Stimulated activated effector memory CD8-positive, alpha-beta T cell treated with anti-CD3 and anti-CD28 coated beads, Interleukin-12 subunit alpha, Interleukin-12 subunit beta, amount 100 ng/mL, for 72 hours (primary cell): ENCODE measurements around the gene CDRT15L2.
A peak's percentile ranks its signal among the peaks of the same experiment; 100 is the strongest.
"Not testable (repeated sequence)": the region's sequence is repeated elsewhere in the genome, so short reads cannot be mapped to it uniquely, and the experiment has no call there.

Source experiments
- ATAC-seq: fragments of 150-1000 bp; cut with Tn5 transposase; 2 replicates; pipeline ENCODE4 v1.10.0; 2021
- DNase-seq, 2 donors: peaks; one replicate each; pipeline ENCODE4 v3.0.0; 2021 to 2022; ENCODE audit warnings: low spot score in 2 of 2
- H3K27ac Mint-ChIP-seq: one replicate; pipeline ENCODE4 v1.8.0; 2022; ENCODE audit warnings: mild to moderate bottlenecking, mixed read lengths
- H3K36me3 Mint-ChIP-seq: one replicate; pipeline ENCODE4 v1.8.0; 2022; ENCODE audit warnings: mild to moderate bottlenecking, mixed read lengths
- H3K4me1 Mint-ChIP-seq: one replicate; pipeline ENCODE4 v1.8.0; 2022; ENCODE audit warnings: mixed read lengths
- H3K4me3 Mint-ChIP-seq: one replicate; pipeline ENCODE4 v1.8.0; 2022; ENCODE audit warnings: mild to moderate bottlenecking, mixed read lengths
- H3K9me3 Mint-ChIP-seq: one replicate; pipeline ENCODE4 v1.8.0; 2022; ENCODE audit warnings: mixed read lengths

The CDRT15L2 gene

GRCh38 chr17:20565245-20565644 lies 14.3 kb upstream of the CDRT15L2 start:
- H3K4me1 Mint-ChIP-seq, H3K36me3 Mint-ChIP-seq, DNase-seq, ATAC-seq, H3K4me3 Mint-ChIP-seq, H3K9me3 Mint-ChIP-seq, H3K27ac Mint-ChIP-seq: not testable (repeated sequence)

- H3K27ac Mint-ChIP-seq: no peak overlapping the region
- ATAC-seq (no peak), DNase-seq (no peak)
- H3K4me1 Mint-ChIP-seq: no peaks in the 10 kb centered on the region
- H3K4me3 Mint-ChIP-seq: no peak overlapping the region
- H3K9me3 Mint-ChIP-seq: no peaks in the 10 kb centered on the region
- no peaks in the 10 kb centered on the region for H3K36me3 Mint-ChIP-seq
These were observed 13.8 kb upstream of the CDRT15L2 start for GRCh38 chr17:20565711-20566110.

GRCh38 chr17:20566736-20567135 lies 12.8 kb upstream of the CDRT15L2 start:
- not testable (repeated sequence) for H3K36me3 Mint-ChIP-seq, H3K27ac Mint-ChIP-seq, ATAC-seq, H3K4me3 Mint-ChIP-seq, H3K9me3 Mint-ChIP-seq, DNase-seq, H3K4me1 Mint-ChIP-seq

- not testable (repeated sequence) for H3K9me3 Mint-ChIP-seq, DNase-seq, ATAC-seq, H3K4me1 Mint-ChIP-seq, H3K36me3 Mint-ChIP-seq, H3K27ac Mint-ChIP-seq, H3K4me3 Mint-ChIP-seq
These were observed 12.1 kb upstream of the CDRT15L2 start for GRCh38 chr17:20567421-20567820.

GRCh38 chr17:20568604-20569003 lies 10.9 kb upstream of the CDRT15L2 start:
- not testable (repeated sequence) for H3K36me3 Mint-ChIP-seq, H3K9me3 Mint-ChIP-seq, DNase-seq, H3K27ac Mint-ChIP-seq, H3K4me3 Mint-ChIP-seq, H3K4me1 Mint-ChIP-seq
- peak; percentile 9 for ATAC-seq

GRCh38 chr17:20571653-20572052 lies 7.9 kb upstream of the CDRT15L2 start:
- not testable (repeated sequence) for H3K4me1 Mint-ChIP-seq, H3K4me3 Mint-ChIP-seq, H3K36me3 Mint-ChIP-seq, H3K27ac Mint-ChIP-seq, DNase-seq, ATAC-seq, H3K9me3 Mint-ChIP-seq

GRCh38 chr17:20573216-20573615 lies 6.3 kb upstream of the CDRT15L2 start:
- H3K4me3 Mint-ChIP-seq, H3K27ac Mint-ChIP-seq, ATAC-seq, H3K4me1 Mint-ChIP-seq, H3K9me3 Mint-ChIP-seq, DNase-seq, H3K36me3 Mint-ChIP-seq: not testable (repeated sequence)

GRCh38 chr17:20575071-20575470 lies 4.5 kb upstream of the CDRT15L2 start:
- H3K4me1 Mint-ChIP-seq, H3K27ac Mint-ChIP-seq, H3K4me3 Mint-ChIP-seq, H3K9me3 Mint-ChIP-seq, H3K36me3 Mint-ChIP-seq, ATAC-seq, DNase-seq: not testable (repeated sequence)

GRCh38 chr17:20583891-20584577 lies 4.5 kb downstream of the CDRT15L2 start:
- H3K4me1 Mint-ChIP-seq, H3K36me3 Mint-ChIP-seq, H3K9me3 Mint-ChIP-seq, DNase-seq, H3K4me3 Mint-ChIP-seq, H3K27ac Mint-ChIP-seq: not testable (repeated sequence)
- peak; percentile 33 for ATAC-seq

GRCh38 chr17:20588744-20589453 lies 9.4 kb downstream of the CDRT15L2 start:
- not testable (repeated sequence) for ATAC-seq, H3K4me1 Mint-ChIP-seq, DNase-seq, H3K27ac Mint-ChIP-seq, H3K36me3 Mint-ChIP-seq, H3K9me3 Mint-ChIP-seq, H3K4me3 Mint-ChIP-seq

- not testable (repeated sequence) for H3K4me1 Mint-ChIP-seq, H3K27ac Mint-ChIP-seq, H3K9me3 Mint-ChIP-seq, DNase-seq, ATAC-seq, H3K36me3 Mint-ChIP-seq, H3K4me3 Mint-ChIP-seq
These were observed 9.9 kb downstream of the CDRT15L2 start for GRCh38 chr17:20589454-20589810.

GRCh38 chr17:20591040-20591439 lies 11.5 kb downstream of the CDRT15L2 start:
- not testable (repeated sequence) for H3K4me1 Mint-ChIP-seq, DNase-seq, H3K4me3 Mint-ChIP-seq, ATAC-seq, H3K36me3 Mint-ChIP-seq, H3K9me3 Mint-ChIP-seq, H3K27ac Mint-ChIP-seq

- not testable (repeated sequence) for H3K27ac Mint-ChIP-seq, H3K4me1 Mint-ChIP-seq, H3K36me3 Mint-ChIP-seq, DNase-seq, ATAC-seq, H3K4me3 Mint-ChIP-seq, H3K9me3 Mint-ChIP-seq
These were observed 26.0 kb downstream of the CDRT15L2 start for GRCh38 chr17:20605568-20605967.

- not testable (repeated sequence) for H3K27ac Mint-ChIP-seq, H3K4me1 Mint-ChIP-seq, H3K4me3 Mint-ChIP-seq, DNase-seq, H3K9me3 Mint-ChIP-seq, H3K36me3 Mint-ChIP-seq, ATAC-seq
These were observed 30.0 kb downstream of the CDRT15L2 start for GRCh38 chr17:20609490-20609889.

- Mint-ChIP-seq H3K4me1 (no peaks in the 10 kb centered on the region), H3K4me3 (no peak overlapping the region), H3K36me3 (no peaks in the 10 kb centered on the region), H3K27ac (no peak overlapping the region), H3K9me3 (no peaks in the 10 kb centered on the region)
- ATAC-seq (no peak), DNase-seq (no peak)
These were observed 31.8 kb downstream of the CDRT15L2 start for GRCh38 chr17:20611309-20611708.

- no peak for DNase-seq
- no peak overlapping the region for H3K27ac Mint-ChIP-seq
- no peaks in the 10 kb centered on the region for H3K4me1 Mint-ChIP-seq
- H3K9me3 Mint-ChIP-seq: no peaks in the 10 kb centered on the region
- no peak for ATAC-seq
- H3K36me3 Mint-ChIP-seq: no peaks in the 10 kb centered on the region
- H3K4me3 Mint-ChIP-seq: no peak overlapping the region
These were observed 33.1 kb downstream of the CDRT15L2 start for GRCh38 chr17:20612635-20613034.
